HepG2 (cell line): ENCODE results near the gene CHST11.

ENCODE experiments used
- ASH2L ChIP-seq: fragments of 300-600, 200-600 bp; sonication (generic); IDR thresholded peaks from 2 replicates; pipeline ENCODE4 v1.7.0; 2017; ENCODE audit warnings: low read depth, mild to moderate bottlenecking, moderate library complexity, mixed read lengths, low read length; ENCODE audit not compliant: insufficient read length
- TF ChIP-seq, protein P1 (sequence below): sonication (generic); formaldehyde crosslinking; IDR thresholded peaks from 2 replicates; pipeline ENCODE4 v1.5.0; 2020; ENCODE audit warnings: mild to moderate bottlenecking, missing genetic modification reagents, moderate library complexity

DNA sequence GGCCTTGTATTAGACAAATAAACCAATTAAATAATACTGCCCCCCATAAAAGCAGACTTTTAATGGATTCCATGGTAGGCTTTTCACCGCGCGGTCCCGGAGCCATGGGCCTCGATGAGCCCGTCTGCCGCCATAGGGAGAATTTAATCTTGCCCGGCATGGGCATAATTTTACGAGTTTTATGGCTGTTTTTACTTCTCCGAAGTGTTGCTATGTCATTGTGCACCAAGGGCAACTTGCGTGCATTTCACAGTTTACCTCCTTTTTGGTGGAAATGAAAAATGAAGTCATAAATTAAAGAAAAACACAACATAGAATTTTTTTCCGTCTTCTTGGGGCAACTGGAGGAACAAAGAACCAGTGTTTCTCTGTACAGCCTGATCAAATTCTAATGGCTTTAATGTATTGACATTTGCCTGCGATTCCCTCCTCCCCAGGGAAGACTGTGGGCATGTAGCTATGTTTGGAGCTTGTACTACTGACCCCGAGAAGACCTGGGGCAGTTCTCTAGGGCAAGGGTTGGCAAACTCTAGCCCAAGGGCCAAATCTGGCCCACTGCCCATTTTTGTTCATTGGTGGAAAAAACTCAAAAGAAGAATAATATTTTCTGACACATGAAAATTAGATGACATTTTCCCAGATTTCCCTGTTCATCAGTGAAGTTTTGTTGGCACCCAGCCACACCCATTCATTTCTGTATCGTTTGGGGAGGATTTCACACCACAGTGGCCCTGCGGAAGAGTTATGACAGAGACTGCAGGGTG, 142.7 kb downstream of the CHST11 start:
- TF ChIP-seq ASH2L: no peak
- TF ChIP-seq, protein P1, sequence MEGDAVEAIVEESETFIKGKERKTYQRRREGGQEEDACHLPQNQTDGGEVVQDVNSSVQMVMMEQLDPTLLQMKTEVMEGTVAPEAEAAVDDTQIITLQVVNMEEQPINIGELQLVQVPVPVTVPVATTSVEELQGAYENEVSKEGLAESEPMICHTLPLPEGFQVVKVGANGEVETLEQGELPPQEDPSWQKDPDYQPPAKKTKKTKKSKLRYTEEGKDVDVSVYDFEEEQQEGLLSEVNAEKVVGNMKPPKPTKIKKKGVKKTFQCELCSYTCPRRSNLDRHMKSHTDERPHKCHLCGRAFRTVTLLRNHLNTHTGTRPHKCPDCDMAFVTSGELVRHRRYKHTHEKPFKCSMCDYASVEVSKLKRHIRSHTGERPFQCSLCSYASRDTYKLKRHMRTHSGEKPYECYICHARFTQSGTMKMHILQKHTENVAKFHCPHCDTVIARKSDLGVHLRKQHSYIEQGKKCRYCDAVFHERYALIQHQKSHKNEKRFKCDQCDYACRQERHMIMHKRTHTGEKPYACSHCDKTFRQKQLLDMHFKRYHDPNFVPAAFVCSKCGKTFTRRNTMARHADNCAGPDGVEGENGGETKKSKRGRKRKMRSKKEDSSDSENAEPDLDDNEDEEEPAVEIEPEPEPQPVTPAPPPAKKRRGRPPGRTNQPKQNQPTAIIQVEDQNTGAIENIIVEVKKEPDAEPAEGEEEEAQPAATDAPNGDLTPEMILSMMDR (CRISPR knock-in tag): no peak
